Kidney glomerular epithelial cell (primary cell): ENCODE measurements around the gene METTL23.
"Not testable (repeated sequence)": the region's sequence is repeated elsewhere in the genome, so short reads cannot be mapped to it uniquely, and the experiment has no call there.

Source experiments
- DNase-seq: peaks from one replicate; lab custom pipeline; 2025; lab: John Stamatoyannopoulos, UW

The METTL23 gene

DNA sequence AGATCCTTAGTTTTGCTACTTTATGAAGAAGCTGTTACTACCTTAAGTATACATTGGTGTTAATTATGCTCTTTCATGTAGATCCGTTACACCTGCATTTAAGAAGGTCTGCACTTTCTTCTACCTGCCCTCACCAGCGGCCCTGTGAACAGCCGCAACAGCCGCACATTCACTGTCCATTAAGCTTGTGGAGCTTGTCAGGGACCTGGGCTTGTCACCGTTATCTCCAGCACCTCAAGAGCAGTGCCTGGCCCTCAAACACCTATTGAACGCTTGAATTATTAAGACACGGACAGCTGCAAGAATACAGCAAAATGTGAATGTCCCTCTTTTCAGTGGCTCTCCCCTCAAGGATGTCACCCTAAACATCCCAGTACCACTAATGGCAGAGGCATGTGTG lies 12.9 kb upstream of the METTL23 start:
- DNase-seq = no peak

DNA sequence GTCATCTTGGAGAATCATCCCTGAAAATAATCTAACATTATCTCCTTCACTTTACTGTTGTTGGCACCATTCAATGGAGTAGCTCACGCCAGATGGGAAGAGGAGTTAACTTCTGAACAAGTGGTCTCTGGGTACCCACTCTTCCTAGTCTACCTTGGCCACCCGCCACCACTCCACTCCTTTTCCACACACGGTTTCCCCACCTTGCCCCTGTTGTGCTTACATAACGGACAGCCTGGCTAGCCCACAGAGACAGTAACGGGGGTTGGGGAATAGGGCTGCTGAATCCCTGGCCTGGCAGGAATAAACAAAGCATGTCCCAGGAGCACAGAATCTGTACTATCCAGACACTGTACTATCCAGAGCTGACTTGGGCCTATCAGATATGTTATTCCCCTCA lies 12.3 kb upstream of the METTL23 start:
- no peak for DNase-seq

DNA sequence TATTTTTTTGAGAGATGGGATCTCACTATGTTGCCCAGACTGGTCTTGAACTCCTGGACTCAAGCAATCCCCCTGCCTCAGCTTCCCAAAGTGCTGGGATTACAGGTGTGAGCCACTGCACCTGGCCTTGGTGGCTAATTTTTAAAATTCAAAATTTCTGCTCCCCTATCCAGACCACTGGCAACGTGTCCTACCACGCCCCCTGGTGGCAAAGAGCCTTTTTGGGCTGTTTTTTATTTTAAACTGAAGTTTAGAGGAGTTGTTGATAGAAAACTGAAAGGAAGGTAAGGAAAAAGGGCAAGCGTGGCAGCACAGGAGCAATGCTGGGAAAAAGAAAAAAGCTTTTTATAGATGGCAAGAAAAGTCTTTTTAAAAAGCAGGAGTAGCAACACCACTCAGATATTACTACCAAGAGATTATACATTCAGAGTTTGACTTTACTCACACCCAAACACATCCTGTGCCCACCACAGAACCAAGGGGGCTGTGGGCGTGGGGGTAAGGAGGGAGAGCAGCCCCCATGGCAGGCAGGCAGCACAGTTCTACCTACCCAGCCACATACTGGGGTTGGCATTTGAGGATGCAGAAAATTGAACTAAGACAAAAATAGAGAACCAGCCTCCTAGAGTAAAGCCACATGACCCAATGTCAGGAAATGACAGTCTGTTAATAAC lies 11.7 kb upstream of the METTL23 start:
- DNase-seq = peak; percentile 9

DNA sequence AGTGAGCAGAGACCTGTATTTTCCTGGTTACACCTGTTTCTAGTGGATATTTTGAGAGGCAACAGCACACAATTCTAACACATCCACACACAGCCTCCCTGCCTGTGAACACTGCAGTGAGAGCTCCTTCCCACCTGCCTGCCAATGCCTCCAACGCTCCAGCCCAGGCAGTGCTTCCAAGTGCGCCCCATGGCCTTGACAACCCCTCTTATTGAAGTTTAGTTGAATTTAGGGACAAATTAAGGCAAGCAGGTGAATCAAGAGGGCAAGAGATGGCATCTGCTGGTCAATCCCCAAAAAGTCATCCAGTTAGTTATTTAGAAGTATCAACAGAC lies 11.2 kb upstream of the METTL23 start:
- no peak for DNase-seq

DNA sequence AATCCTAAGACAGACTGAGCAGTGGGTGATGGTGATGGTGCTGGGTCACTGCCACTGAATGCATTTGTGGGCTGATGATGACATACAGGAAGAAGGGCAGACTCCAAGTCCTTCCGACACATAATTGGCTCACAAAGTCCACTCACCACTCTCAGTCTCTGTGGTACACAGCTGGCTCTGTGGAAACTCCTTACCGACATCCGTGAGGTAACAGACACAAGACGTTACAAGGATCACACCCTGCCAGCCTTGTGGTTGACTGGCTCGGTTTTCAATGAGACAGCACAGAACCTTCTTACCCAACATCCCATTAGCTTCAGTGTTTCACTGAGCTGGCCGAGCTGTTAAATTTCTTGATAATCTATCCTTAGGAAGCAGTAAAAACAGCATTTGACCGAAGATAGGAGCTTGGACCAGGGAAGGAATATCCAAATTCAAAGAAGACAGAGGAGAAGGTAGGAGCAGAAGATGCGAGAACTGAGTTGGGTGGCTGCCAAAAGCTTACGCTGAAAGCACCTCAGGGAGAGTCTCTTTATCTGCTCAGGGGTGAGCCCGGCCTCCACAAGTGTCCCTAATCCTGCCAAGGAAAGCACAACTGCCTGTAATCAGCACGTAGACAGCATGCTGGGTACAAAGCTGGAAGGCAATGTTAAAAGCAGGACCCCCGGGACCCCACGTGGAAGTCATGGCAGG lies 10.3 kb upstream of the METTL23 start:
- DNase-seq = no peak

DNA sequence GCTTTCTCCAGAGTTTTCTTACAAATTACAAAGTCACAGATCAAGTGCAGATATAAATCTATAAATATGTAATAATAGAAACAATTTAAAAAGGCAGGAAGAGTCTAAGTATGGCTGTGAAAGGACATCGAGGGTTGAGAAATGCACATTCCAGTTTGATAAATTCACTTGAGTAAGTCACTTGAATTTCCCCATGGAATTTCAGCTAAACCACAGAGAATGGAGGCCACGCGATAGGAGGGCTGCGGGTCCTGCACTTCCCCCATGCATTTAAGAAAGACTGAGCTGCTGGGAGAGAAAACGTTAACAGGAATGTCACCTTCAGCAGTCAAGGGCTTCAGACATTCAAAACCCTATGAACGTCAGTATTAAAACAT lies 9.8 kb upstream of the METTL23 start:
- DNase-seq = peak; percentile 49

DNA sequence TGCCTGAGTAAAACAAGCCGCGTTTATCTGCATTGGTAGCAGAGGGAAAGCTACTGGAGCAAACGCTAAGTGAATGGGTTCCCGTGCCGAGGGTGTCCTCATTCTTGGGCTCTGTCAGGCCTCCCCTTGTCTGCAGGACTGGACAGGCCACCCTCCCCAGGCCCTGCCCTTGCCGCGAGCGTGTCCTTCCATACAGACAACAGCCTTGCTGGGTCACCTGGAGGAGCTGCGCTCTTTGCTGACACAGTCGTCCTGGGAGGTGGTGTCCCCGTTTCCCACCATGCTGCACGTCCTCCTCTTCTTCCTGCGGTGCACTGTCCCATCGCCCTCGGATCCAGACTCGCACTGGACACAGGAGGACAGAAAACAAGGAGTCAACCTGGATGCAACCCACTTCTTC lies 8.1 kb upstream of the METTL23 start:
- DNase-seq = no peak

DNA sequence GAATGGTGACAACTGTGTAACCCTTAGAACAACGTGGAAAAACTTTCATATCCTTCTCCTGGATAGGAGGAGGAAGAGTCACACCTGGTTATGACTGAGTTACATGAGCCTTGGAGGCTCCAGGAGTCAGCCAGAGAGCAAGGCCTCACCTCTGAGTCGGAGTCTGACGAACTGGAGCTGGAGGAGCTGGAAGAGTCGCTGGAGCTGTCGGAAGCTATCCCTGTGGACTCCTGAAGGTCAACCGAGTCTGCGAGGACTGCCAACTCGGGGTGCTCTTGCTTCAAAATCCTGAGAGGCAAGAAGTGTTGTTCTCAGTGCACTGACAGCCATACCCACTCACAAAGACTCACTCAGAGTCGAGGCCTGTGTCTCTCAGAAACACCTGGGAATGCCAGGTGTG lies 6.4 kb upstream of the METTL23 start:
- DNase-seq = no peak

DNA sequence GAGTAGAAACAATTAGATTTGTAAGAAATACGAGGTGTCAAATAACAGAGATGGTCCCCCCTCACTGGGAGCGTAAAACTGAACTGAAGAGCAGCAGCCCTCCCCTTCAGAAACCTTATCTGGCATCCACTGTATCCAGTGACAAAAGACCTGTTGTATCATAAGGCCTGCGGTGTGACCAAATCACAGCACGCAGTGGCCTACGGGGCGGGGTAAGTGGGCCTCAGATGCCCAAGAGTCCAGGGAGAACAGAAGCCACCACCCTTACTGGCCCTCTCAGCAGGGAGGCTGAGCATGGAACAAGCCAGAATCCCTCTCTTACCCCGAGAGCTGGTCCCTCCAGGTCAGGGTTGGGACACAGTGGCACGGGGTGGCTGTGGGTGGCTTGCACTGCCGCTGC lies 5.7 kb upstream of the METTL23 start:
- DNase-seq = no peak

DNA sequence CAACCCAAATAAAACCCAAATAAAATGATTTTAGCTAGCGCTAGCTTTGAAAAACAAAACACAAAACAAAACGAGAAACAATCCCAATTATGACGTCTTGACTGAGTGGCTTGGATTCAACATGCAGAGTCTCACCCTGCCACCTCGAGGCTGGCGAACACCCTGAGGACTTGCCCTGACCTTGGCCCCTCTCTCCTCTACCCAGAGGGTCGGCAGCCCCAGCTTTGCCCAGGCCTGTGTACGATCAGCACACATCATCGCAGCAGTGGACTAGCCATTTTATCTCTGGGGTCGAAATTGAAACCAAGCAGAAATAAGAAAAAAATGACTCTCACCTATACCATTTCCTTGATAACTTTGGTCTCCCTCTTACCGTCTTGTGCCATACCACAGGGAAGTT lies 5.2 kb upstream of the METTL23 start:
- DNase-seq = no peak

DNA sequence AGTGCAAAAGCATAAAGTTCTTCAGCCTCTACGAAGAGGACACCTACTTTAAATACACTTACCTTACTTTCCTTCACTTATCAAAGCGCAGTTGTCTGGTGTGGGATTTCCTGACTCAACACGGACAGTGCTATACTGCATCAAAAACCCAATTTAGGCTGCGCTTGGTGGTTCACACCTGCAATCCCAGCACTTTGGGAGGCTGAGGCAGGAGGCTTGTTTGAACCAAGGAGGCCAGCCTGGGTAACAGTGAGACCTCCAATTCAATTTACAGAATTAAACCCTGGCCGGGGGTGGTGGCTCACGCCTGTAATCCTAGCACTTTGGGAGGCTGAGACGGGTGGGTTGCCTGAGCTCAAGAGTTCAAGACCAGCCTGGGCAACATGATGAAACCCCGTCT lies 4.4 kb upstream of the METTL23 start:
- DNase-seq = no peak

DNA sequence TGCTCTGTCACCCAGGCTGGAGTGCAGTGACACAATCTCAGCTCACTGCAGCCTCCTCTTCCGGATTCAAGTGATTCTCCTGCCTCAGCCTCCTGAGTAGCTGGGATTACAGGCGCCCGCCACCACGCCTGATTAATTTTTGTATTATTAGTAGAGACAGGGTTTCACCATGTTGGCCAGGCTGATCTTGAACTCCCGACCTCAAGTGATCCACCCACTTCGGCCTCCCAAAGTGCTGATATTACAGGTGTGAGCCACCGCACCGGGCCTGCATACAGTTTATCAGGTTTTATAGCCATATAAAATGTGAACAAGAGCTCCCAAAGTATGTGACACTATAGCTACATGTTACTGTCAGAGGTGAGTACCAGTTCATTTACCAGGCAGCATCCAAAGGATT lies 3.7 kb upstream of the METTL23 start:
- not testable (repeated sequence) for DNase-seq

DNA sequence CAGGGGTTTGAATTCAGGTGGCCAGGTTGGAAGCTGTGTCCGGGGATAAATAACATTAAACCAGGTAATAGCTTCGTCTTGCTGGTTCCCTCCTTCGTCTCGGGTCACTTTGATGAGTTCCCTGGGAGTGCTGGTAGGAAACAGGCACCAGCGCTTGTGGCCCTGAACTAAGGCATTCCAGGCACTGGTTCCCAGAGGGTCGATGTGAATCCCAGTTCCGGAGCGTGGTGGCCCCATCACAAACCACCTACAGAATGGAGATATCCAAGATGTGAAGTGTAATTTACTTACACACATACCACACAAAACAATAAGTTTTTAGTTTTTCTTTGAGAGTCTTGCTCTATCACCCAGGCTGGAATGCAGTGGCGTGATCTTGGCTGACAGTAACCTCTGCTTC lies 2.8 kb upstream of the METTL23 start:
- no peak for DNase-seq

DNA sequence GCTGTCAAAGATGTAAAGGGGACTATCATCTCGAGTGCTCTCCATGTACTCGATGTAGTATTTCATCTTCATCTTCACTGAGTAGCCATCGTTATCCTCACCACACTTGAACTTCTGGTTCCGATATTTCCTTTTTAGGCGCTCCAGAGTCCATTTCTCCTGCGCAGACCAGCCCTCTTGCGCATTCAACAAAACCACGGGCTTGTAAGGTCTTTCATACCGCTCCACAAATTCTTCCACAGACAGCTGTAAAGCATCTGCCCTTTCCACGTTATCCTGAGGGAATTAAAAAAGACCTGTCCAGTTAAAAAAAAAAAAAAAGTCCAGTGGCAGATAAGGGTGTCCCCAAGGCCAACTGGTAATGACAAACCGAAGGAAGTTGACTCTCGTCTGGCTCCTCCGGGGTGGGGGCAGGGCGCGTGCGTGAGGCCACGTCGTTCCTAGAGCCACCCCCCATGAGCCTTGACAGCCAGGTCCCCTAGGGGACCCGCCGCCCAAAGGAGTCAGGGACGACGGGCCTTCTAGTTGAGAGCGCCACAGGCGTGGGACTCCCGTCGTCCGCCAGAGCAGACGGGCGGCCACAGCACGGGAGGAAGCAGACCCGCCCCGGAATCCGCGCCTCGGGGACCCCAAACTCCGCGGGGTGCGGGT lies 934 bp upstream of the METTL23 start:
- no peak for DNase-seq

DNA sequence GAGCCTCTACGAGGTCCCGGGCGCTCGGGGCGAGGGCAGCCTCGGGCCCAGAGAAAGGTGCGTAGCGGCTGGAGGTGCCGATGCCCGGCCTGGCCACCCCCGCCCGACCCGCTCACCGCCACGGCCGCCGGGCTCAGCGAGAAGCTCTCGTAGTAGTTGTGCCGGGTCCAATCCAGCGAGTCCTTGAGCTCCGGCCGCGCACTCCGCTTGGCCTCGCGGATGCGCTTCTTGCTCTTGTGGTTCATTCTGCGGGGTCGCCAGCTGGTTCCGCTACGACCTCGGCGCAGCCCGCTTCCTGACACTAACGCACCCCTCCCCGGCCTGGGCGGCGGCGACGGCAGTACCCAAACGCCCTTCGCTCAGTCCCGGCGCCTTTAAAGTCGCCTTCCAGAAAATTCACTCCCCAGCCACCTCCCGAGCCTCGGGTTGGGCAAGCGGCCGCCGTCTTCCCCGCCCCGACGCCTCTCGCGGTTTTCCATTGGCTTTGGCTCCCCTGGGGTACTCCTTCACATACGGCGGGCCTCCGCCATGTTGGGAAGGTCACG lies 336 bp upstream of the METTL23 start, which contains the start of gene JMJD6:
TSS of gene JMJD6 (minus strand) at position 376 of the 545 bp plus-strand sequence. CDS start at position 245, 131 bp downstream.
- peak; percentile 90 for DNase-seq

DNA sequence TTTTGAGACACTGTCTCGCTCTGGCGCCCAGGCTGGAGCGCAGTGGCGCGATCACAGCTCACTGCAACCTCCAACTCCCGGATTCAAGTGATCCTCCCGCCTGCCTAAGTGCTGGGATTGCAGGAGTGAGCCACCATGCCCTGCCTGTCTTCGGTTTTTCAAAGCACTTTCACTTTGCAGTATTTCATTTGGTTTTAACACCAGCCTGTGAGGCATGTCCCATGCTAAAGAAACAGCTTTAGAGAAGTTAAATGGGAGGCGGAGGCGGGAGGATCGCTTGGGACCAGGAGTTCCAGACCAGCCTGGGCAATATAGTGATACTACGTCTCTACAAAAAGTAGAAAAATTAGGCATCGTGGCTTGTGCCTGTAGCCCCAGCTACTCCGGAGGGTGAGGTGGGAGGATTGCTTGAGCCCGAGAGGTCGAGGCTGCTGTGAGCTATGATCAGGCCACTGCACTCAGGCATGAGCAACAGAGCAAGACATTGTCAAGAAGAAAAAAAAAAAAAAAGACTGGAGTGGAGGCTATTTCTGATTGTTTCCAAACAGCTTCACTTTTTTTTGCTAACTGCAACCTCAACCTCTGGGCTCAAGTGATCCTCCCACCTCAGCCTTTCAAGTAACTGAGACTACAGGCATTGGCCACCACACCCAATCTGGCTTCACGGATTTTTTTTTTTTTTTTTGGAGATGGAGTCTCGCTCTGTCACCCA lies 1.3 kb downstream of the METTL23 start:
- peak; percentile 35 for DNase-seq

DNA sequence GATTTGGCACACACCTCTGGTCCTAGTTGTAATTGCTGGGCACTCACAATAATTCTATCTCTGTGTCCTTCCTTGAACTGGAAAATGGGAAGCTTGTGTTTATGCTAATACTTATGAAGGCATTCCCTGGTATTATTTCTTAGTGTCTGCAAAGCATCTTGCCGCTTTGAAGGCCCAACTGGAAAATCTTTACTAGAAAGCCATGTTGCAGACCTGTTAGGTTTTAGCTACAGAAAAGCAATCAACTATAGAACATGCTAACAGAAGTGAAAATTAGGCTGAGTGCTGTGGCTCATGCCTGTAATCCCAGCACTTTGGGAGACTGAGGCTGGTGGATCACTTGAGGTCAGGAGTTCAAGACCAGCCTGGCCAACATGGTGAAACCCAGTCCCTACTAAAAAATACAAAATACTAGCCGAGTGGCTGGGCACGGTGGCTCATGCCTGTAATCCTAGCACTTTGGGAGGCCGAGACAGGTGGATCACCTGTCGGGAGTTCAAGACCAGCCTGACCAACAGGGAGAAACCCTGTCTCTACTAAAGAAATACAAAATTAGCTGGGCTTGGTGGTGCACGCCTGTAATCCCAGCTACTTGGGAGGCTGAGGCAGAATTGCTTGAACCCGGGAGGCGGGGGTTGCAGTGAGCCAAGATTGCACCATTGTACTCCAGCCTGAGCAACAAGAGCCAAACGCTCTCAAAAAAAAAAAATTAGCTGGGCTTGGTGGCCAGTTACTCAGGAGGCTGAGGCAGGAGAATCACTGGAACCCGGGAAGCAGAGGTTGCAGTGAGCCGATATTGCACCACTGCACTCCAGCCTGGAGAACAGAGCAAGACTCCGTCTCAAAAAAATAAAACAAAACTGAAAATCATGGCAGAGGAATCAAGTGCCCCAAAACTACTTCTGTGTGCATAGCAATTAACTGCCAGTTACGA lies 5.4 kb downstream of the METTL23 start:
- not testable (repeated sequence) for DNase-seq

DNA sequence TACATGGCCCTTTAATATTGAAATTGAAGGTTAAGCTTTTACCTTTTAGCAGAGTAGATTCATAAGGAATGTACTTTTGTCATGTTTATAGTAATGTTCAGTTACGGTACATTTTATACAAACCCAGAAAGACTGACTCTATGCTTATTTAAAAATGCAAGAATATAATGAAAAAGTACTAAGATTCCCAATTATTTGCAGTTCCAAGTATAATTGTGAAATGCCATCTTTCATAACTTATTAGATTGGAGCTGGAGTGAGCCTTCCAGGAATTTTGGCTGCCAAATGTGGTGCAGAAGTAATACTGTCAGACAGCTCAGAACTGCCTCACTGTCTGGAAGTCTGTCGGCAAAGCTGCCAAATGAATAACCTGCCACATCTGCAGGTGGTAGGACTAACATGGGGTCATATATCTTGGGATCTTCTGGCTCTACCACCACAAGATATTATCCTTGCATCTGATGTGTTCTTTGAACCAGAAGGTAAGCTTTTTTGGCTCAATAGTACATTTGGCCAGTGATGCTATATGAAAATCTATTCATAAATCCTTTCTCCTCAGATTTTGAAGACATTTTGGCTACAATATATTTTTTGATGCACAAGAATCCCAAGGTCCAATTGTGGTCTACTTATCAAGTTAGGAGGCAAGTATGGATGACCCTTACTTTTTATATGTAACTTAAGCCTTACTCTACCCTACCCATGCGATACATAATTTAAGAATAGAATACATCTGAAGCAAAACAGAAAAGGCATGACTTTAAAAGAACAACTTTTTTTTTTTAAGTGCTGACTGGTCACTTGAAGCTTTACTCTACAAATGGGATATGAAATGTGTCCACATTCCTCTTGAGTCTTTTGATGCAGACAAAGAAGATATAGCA lies 6.3 kb downstream of the METTL23 start:
- DNase-seq = no peak

DNA sequence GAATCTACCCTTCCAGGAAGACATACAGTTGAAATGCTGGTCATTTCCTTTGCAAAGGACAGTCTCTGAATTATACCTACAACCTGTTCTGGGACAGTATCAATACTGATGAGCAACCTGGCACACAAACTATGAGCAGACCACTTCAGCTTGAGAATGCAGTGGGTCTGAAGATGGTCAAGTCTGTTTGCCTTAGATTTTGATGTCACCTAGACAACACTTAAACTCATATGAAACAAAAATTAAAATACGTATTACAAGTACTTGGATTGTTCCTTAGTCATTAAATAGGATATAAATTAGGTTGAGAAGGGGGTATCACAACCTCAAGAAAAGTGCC lies 6.9 kb downstream of the METTL23 start:
- no peak for DNase-seq

DNA sequence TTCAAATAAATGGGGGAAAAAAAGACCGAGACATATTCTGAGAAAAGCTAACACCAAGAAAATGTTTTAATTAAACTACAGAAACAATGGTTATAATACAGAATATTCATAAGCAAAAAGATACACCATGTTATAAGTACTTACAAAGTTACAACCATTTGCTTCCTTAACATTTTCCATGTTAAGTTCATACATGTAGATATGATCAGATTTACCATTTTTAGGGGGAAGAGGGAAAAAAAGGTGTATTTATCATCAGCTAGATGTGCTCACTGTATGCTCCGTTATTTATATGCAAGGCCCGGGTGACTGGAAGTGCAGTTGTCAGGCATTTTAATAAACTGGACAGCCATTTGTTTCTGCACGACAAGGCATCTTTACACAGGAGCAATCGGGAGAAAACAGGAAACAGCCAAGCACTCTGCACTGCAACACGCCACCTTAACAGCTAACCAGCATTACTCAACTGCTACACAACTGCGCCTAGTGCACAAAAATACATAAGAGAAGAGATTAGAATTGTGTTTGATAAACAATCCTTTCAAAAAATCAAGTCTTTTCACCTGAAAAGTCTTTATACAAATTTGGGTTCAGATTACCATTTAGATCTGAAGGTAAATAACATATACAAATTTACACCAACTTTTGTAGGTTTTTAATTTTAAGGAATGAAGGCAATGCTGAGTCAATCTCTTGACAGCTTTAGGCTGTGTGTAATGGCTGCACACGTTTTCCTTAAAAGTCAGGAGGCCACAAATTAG lies 7.6 kb downstream of the METTL23 start:
- DNase-seq = no peak
